T-helper 2 cell treated with Interferon-gamma antibody and Interleukin-4, amounts not matched to agents 100 ng/mL and 5 ng/mL, for 36 hours (primary cell): Measurements from ENCODE around the gene MLC1. TPM values are rescaled to one million over a fixed set of nuclear protein-coding genes. Genes with fewer than 3 reads are reported as not detected.

Experiments
- intact Hi-C: fragments of 100-400 bp; cut with micrococcal nuclease; formaldehyde crosslinking; loops from one replicate; pipeline ENCODE4 v1.15.1; 2023
- total RNA-seq: library from RNA; stranded (reverse); gene quantifications from 2 replicates; pipeline ENCODE4 v1.2.3, GENCODE V29; 2022

The MLC1 gene
- total RNA-seq, 1 donor from 2014 or later: 0.32 TPM

- intact Hi-C loops: no loop called here
Observed at GRCh38 chr22:50016988-50017700, 68.1 kb downstream of the MLC1 start.

GRCh38 chr22:50016308-50016987 lies 68.8 kb downstream of the MLC1 start:
- intact Hi-C loops: no loop called here

- intact Hi-C loops: no loop called here
Observed at GRCh38 chr22:50015451-50016307, 69.5 kb downstream of the MLC1 start.

GRCh38 chr22:50014655-50015401 lies 70.4 kb downstream of the MLC1 start:
- intact Hi-C loops: no loop called here

- intact Hi-C loops: no loop called here
Observed at GRCh38 chr22:50014053-50014501, 71.1 kb downstream of the MLC1 start.

GRCh38 chr22:50012211-50013181 lies 72.7 kb downstream of the MLC1 start, which contains the start of gene IL17REL:
Gene IL17REL (minus strand): TSS chr22:50012765. CDS start chr22:50012646, 119 bp downstream.
- intact Hi-C loops: no loop called here

DNA sequence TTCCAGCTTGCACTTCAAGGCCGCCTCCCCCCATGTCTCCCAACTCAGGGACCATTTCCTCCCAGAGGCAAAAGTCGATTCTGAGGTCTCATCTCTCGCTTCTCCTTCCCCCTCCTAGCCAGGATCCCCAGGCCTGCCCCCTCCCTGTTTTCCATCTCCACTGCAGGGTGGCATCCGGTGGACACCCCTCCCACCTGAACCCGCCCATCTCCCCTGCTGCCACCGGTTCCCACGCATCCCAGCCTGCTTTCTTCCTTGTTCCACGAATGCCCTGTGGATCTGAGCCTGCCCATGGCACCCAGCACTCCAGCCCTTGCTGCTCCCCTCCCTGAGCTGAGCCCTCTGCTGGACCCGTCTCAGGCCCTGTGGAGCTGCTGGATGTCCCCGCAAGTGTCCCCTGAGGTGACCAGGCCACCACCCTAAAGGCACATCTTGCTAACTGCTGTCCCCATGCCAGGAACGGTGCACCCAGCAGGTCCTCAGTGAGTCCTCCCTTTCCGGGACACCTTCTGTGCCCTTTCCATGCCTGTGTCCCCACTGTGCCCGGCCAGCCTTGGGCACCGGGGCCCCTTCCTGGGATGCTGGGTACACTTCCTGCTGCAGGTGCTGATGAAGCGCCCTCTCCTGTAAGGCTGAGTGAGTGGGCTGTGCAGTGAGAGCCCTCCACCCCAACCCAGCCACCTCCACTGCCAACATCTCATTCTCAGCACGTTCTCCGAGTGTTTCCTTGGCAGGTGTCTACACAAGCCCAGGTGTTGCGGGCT lies 73.6 kb downstream of the MLC1 start:
- intact Hi-C loops: no loop called here

- intact Hi-C loops: no loop called here
Observed at GRCh38 chr22:50010676-50011446, 74.4 kb downstream of the MLC1 start.

DNA sequence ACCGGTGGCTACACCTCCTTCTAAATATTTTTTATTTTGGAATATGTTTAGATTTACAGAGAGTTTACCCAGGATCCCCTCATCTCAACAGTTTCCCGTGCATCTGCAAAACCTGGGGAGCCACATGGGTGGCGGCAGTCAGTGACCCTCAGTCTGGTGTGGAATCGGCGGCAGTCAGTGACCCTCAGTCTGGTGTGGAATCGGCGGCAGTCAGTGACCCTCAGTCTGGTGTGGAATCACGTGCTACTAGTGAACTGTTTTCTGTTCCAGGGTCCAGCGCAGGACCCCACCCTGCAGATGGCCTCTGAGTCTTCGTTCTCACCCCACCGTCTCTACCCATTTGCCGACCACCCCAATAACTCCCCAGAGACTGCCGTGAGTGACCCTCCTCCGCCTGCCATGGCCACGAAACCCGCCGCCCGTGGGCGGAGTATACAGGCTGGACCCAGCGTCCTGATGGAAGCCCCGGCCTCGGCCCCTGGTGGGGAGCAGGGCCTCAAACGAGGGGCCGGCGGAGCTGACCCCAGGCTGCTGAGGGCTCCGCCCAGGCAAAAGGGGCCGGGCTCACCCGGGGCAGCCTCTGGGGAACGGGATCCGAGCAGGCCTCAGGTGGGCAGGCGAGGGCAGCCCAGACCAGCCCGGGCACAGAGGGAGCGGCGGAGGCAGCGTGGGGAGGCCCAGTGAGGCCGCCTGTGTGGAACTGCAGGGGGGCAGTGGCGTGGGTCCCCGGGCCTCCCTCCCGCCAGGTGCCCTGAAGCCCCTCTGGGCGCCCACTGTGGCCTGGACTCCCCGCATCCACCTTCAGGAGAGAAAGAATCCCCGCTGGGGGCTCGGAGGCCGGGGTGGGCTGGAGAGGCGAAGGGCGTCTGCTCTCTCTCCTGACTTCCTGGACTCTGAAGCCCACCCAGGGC lies 75.2 kb downstream of the MLC1 start:
- intact Hi-C loops: no loop called here

Other genes starting within 250 kb of the MLC1 start
- 23.3 and 24.0 TPM in 2 replicates for gene ZBED4, start 231.6 kb downstream of the MLC1 start, total RNA-seq
- gene ALG12, start 167.0 kb downstream of the MLC1 start, total RNA-seq: 15.6 and 20.7 TPM in 2 replicates
- gene CRELD2, start 166.8 kb downstream of the MLC1 start, total RNA-seq: 73.9 and 75.1 TPM in 2 replicates
- gene PIM3, start 124.7 kb downstream of the MLC1 start, total RNA-seq: 52.6 and 52.8 TPM in 2 replicates
- not detected in 2 replicates for gene IL17REL, start 72.7 kb downstream of the MLC1 start, total RNA-seq
- gene TTLL8, start 27.1 kb downstream of the MLC1 start, total RNA-seq: not detected in 2 replicates
- gene MOV10L1, start 4.6 kb upstream of the MLC1 start, total RNA-seq: not detected in 2 replicates
- gene PANX2, start 85.3 kb upstream of the MLC1 start, total RNA-seq: 0.30 and 0.34 TPM in 2 replicates
- 134 and 140 TPM in 2 replicates for gene TRABD, start 100.5 kb upstream of the MLC1 start, total RNA-seq
- gene SELENOO, start 115.6 kb upstream of the MLC1 start, total RNA-seq: 22.4 and 25.0 TPM in 2 replicates
- gene TUBGCP6, start 159.6 kb upstream of the MLC1 start, total RNA-seq: 56.4 and 57.5 TPM in 2 replicates
- 87.4 and 88.2 TPM in 2 replicates for gene HDAC10, start 165.8 kb upstream of the MLC1 start, total RNA-seq
- gene MAPK12, start 176.3 kb upstream of the MLC1 start, total RNA-seq: 5.5 and 5.7 TPM in 2 replicates
- gene MAPK11, start 185.0 kb upstream of the MLC1 start, total RNA-seq: 10.2 and 12.0 TPM in 2 replicates
- gene PLXNB2, start 222.2 kb upstream of the MLC1 start, total RNA-seq: 10.1 and 11.0 TPM in 2 replicates
- gene DENND6B, start 241.6 kb upstream of the MLC1 start, total RNA-seq: 3.2 and 3.3 TPM in 2 replicates